Nephron (organoid): ENCODE data around the gene DCST2.

Source experiments
- H3K27ac Mint-ChIP-seq, 3 experiments: 2 replicates each; pipeline ENCODE4 v1.8.0; 2020; ENCODE audit warnings: mixed read lengths in 3 of 3, mild to moderate bottlenecking in 2 of 3, moderate library complexity in 1 of 3
- H3K27me3 Mint-ChIP-seq: 2 replicates; pipeline ENCODE4 v1.8.0; 2021; ENCODE audit warnings: low read depth, mild to moderate bottlenecking, moderate library complexity, mixed read lengths
- H3K36me3 Mint-ChIP-seq: 2 replicates; pipeline ENCODE4 v1.8.0; 2020; ENCODE audit warnings: low read depth, mixed read lengths
- H3K4me1 Mint-ChIP-seq: 2 replicates; pipeline ENCODE4 v1.8.0; 2020; ENCODE audit warnings: mixed read lengths
- H3K4me3 Mint-ChIP-seq, 3 experiments: 2 replicates each; pipeline ENCODE4 v1.8.0; 2020; ENCODE audit warnings: mild to moderate bottlenecking in 3 of 3, mixed read lengths in 3 of 3, moderate library complexity in 2 of 3
- H3K9me3 Mint-ChIP-seq: 2 replicates; pipeline ENCODE4 v1.8.0; 2020; ENCODE audit warnings: mixed read lengths
- TF ChIP-seq, protein P1 (sequence below), 3 experiments: fragments of 200-600 bp; sonication (generic); IDR thresholded peaks; one replicate each; pipeline ENCODE4 v1.5.0; 2021; ENCODE audit warnings: antibody characterized with exemption in 3 of 3; ENCODE audit not compliant: unreplicated experiment in 3 of 3

DCST2 gene

DNA sequence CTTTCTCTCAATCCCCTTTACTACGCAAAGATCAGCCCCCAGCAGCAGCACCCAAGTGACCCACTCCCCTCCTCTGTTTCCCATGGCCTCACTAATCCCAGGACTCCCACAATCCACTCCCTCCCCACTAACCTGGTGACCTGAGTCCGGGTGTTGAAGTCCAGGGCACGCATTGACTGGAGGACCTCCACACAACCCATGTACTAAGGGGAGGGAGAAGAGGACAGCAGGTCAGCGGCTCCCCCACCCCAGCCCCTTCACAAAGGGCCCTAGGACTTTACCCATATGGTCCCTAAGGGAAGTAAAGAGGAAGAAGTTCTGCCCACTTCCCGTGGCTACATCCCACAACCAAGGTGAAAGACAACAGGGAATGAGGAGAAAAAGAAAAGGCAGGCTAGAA is 64.3 kb downstream of the DCST2 start:
- Mint-ChIP-seq H3K4me3 (peak overlapping the region; percentile 84 to 86 (median 86)), H3K27ac (peak overlapping the region; percentile 47 to 68 (median 61)), H3K36me3 (peaks cover 23% of the 10 kb centered on the region), H3K9me3 (no peaks in the 10 kb centered on the region), H3K27me3 (no peaks in the 10 kb centered on the region), H3K4me1 (peaks cover 32% of the 10 kb centered on the region)
- TF ChIP-seq, protein P1, sequence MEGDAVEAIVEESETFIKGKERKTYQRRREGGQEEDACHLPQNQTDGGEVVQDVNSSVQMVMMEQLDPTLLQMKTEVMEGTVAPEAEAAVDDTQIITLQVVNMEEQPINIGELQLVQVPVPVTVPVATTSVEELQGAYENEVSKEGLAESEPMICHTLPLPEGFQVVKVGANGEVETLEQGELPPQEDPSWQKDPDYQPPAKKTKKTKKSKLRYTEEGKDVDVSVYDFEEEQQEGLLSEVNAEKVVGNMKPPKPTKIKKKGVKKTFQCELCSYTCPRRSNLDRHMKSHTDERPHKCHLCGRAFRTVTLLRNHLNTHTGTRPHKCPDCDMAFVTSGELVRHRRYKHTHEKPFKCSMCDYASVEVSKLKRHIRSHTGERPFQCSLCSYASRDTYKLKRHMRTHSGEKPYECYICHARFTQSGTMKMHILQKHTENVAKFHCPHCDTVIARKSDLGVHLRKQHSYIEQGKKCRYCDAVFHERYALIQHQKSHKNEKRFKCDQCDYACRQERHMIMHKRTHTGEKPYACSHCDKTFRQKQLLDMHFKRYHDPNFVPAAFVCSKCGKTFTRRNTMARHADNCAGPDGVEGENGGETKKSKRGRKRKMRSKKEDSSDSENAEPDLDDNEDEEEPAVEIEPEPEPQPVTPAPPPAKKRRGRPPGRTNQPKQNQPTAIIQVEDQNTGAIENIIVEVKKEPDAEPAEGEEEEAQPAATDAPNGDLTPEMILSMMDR (IDR thresholded peaks at IDR 0.05; ENCODE audit: unreplicated experiment in 3 of 3): no peak

DNA sequence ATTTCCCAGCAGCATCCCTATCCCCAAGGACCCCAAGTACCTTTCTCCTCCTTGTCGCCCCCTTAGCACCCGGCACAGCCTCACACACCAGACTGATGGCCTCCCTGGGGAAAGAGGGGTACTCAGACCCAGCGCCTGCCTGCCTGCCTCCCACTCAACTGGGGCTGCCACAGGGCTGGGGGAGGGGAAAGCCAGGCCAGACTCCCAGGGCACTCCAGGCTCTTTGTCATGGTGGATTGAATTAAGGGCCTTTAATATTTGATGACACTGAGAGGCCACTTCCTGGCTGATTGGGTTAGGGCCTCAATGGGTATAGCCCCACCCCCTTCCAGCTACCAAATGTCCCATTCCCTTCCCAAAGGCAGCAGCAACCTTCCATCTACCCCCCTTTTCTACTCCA is 64.8 kb downstream of the DCST2 start:
- H3K9me3 Mint-ChIP-seq: no peaks in the 10 kb centered on the region
- TF ChIP-seq, protein P1 (IDR thresholded peaks at IDR 0.05; ENCODE audit: unreplicated experiment in 3 of 3): no peak
- H3K4me3 Mint-ChIP-seq: peak overlapping the region; percentile 84 to 86 (median 86)
- peak overlapping the region; percentile 47 to 68 (median 61) for H3K27ac Mint-ChIP-seq
- no peaks in the 10 kb centered on the region for H3K27me3 Mint-ChIP-seq
- peaks cover 27% of the 10 kb centered on the region for H3K36me3 Mint-ChIP-seq
- H3K4me1 Mint-ChIP-seq: peaks cover 35% of the 10 kb centered on the region
